Breast epithelium (tissue), 4 donors: ENCODE data around the gene MAP4. TPM values are rescaled to one million over a fixed set of nuclear protein-coding genes. Genes with fewer than 3 reads are reported as not detected.

ENCODE experiments used
- DNase-seq, 2 donors: peaks; one replicate each; pipeline ENCODE4 v3.0.0-alpha.2; 2019; ENCODE audit warnings: low spot score in 2 of 2
- H3K27ac ChIP-seq, 2 donors: fragments of 200-600 bp; sonication (generic) in 1 of 2; one replicate each; pipeline ENCODE4 v1.5.1; 2016 to 2019; ENCODE audit warnings: mild to moderate bottlenecking in 1 of 2
- H3K27me3 ChIP-seq, 2 donors: fragments of 200-600 bp; sonication (generic) in 1 of 2; one replicate each; pipeline versions ENCODE4 v1.5.1 to v1.6.0; 2017 to 2019; ENCODE audit warnings: control low read depth in 1 of 2, mild to moderate bottlenecking in 1 of 2
- H3K36me3 ChIP-seq: fragments of 200-600 bp; one replicate; pipeline ENCODE4 v1.5.1; 2019
- H3K4me1 ChIP-seq, 2 donors: fragments of 200-600 bp; sonication (generic); one replicate each; pipeline ENCODE4 v1.5.1; 2016 to 2019; ENCODE audit warnings: control low read depth in 1 of 2
- H3K4me3 ChIP-seq, 3 donors: fragments of 200-600 bp; sonication (generic); 1 replicate in 2 of 3; 2 replicates in 1 of 3; pipeline ENCODE4 v1.5.1; 2016 to 2019; ENCODE audit warnings: mild to moderate bottlenecking in 3 of 3, moderate library complexity in 2 of 3
- H3K9me3 ChIP-seq, 2 donors: fragments of 200-600 bp; sonication (generic) in 1 of 2; one replicate each; pipeline ENCODE4 v1.5.1; 2016 to 2019; ENCODE audit warnings: control low read depth in 1 of 2
- POLR2A ChIP-seq: fragments of 450-650 bp; IDR thresholded peaks from one replicate; pipeline ENCODE4 v1.6.1; 2016; ENCODE audit warnings: antibody characterized with exemption, mild to moderate bottlenecking, moderate library complexity
- POLR2AphosphoS5 ChIP-seq, 3 donors: sonication (generic); formaldehyde crosslinking; IDR thresholded peaks; one replicate each; pipeline ENCODE4 v1.6.1; 2017; ENCODE audit warnings: antibody characterized with exemption in 3 of 3
- intact Hi-C: fragments of 100-400 bp; cut with DNase I; formaldehyde crosslinking; loops from one replicate; pipeline ENCODE4 v1.15.1; 2023; ENCODE audit warnings: low total_unique reads
- total RNA-seq, 3 donors: library from RNA; depleted of rRNA; stranded (reverse); fragments of >200 nt; gene quantifications; one replicate each; pipeline ENCODE4 v1.1.0, GENCODE V29; 2016
- TF ChIP-seq, protein P1 (sequence below), 3 donors: fragments of 450-650 bp; IDR thresholded peaks; one replicate each; pipeline ENCODE4 v1.5.1; 2016 to 2017; ENCODE audit warnings: antibody characterized with exemption in 3 of 3, mild to moderate bottlenecking in 3 of 3, moderate library complexity in 3 of 3

The MAP4 gene
- total RNA-seq, 3 donors from 2014 or later, result 72.0 to 167 (median 99.0) TPM

DNA sequence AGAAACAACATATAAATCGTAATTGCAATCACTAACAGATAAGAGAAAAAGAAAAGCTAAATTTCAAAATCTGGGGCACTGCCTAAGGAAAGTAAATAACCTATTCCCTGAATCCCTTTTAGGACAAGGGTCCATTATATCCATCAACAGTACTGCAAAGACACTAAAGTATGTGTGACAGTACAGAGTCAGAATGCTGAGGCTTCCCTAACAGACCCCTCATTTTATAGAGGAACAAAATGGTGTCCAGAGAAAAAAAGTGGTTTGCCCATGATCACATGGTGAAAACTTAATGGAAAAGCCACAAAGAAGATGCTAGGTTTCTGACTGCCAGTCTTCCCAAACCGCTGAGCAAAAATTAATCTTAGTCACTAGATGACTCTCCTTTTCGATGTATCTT is 119.5 kb downstream of the MAP4 start:
- H3K4me1 ChIP-seq, result no peaks in the 10 kb centered on the region
- H3K27me3 ChIP-seq, result no peaks in the 10 kb centered on the region
- no peaks in the 10 kb centered on the region for H3K36me3 ChIP-seq
- H3K4me3 ChIP-seq, result no peak overlapping the region
- H3K27ac ChIP-seq, result no peak overlapping the region
- DNase-seq, result no peak
- no peaks in the 10 kb centered on the region for H3K9me3 ChIP-seq
- intact Hi-C loops, result no loop called here
- TF ChIP-seq, protein P1, sequence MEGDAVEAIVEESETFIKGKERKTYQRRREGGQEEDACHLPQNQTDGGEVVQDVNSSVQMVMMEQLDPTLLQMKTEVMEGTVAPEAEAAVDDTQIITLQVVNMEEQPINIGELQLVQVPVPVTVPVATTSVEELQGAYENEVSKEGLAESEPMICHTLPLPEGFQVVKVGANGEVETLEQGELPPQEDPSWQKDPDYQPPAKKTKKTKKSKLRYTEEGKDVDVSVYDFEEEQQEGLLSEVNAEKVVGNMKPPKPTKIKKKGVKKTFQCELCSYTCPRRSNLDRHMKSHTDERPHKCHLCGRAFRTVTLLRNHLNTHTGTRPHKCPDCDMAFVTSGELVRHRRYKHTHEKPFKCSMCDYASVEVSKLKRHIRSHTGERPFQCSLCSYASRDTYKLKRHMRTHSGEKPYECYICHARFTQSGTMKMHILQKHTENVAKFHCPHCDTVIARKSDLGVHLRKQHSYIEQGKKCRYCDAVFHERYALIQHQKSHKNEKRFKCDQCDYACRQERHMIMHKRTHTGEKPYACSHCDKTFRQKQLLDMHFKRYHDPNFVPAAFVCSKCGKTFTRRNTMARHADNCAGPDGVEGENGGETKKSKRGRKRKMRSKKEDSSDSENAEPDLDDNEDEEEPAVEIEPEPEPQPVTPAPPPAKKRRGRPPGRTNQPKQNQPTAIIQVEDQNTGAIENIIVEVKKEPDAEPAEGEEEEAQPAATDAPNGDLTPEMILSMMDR (IDR thresholded peaks at IDR 0.05), result no peak
- TF ChIP-seq POLR2AphosphoS5 (IDR thresholded peaks at IDR 0.05), result no peak
- TF ChIP-seq POLR2A, result no peak

DNA sequence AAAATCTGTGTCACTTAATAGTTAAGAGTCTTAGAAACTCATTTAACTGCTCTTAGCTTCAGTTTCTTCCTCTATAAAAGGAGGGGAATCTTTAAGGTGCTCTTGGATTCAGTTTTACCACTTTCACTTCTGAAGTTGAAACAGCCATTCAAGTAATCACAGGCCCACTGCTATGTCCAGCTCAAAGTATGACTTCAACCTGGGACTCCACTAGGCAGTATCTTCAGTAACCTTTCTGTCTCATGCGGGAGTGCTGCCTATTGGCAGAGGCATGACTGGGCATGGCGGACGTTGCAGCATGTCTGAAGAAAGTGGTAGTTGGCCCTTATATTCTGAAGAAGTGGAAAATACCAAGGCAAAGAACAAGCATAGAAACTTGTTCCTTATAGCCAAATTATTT is 121.0 kb downstream of the MAP4 start:
- H3K4me3 ChIP-seq, result no peak overlapping the region
- TF ChIP-seq POLR2AphosphoS5 (IDR thresholded peaks at IDR 0.05), result no peak
- TF ChIP-seq POLR2A, result no peak
- TF ChIP-seq, protein P1 (IDR thresholded peaks at IDR 0.05), result no peak
- H3K4me1 ChIP-seq, result no peaks in the 10 kb centered on the region
- no peak overlapping the region for H3K27ac ChIP-seq
- H3K36me3 ChIP-seq, result no peaks in the 10 kb centered on the region
- no peaks in the 10 kb centered on the region for H3K27me3 ChIP-seq
- no peaks in the 10 kb centered on the region for H3K9me3 ChIP-seq
- intact Hi-C loops, result no loop called here
- DNase-seq, result no peak

DNA sequence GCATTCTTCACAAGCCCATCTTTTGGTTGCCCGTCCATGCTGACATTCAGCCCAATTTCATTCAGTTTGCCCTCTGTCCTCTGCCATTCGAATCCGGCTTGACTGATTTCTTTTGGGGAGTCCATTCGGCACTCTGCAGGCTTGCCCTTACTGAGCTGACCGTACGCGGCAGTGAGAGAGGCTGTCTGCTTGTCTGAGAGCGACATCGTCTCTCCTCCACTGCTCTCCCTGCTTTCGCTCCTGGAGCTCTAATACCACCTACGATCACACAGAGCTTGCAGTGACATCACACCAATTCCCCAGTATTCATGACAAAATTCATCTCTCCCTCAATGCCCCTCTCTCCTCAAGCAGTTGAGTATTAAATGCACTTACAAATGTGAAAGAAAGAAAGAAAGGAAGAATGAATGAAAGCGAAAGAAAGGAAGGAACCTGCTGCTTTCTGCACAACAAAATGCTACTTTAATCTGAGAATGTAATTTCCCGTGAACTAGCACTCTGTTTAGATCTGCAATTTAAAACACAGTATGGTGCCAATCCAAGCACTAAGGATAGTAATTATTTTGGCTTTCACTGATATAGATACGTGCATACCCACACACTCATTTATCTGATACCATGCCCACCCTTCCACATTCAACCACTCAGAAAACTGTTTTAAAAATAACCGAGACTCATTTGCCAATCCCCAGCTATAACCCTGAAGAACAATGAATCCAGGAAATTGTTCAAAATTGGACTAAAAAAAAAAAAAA is 123.8 kb downstream of the MAP4 start:
- H3K27ac ChIP-seq, result no peak overlapping the region
- no peak overlapping the region for H3K4me3 ChIP-seq
- no peak for DNase-seq

DNA sequence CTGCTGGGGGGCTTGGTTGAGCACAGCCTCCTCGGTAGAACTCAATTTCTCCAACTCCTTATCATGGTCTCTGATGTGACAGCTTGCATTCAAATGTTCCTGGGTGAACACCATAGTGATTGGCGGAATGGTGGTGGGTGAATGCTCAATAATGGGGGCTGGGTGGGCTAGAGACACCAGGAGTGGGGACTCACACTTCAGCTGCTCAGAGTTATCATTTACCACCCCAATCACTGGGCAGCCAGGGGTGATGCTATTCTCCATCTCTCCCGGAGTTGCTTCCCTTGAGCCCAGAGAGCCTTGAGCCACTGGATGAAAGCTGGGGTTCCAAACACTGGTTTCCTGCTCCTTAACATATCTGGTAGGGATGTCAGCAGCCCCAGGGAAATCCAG is 124.6 kb downstream of the MAP4 start:
- no peak for DNase-seq
- Histone ChIP-seq H3K36me3 (no peaks in the 10 kb centered on the region), H3K4me1 (no peaks in the 10 kb centered on the region), H3K27me3 (no peaks in the 10 kb centered on the region), H3K4me3 (no peak overlapping the region), H3K9me3 (no peaks in the 10 kb centered on the region), H3K27ac (peak overlapping the region in 1 of 2 donors; percentile 38)
- intact Hi-C loops, result no loop called here
- TF ChIP-seq POLR2A, result no peak
- TF ChIP-seq POLR2AphosphoS5 (IDR thresholded peaks at IDR 0.05), result no peak
- TF ChIP-seq, protein P1 (IDR thresholded peaks at IDR 0.05), result no peak

More for the DNA sequence above, 123.8 kb downstream of the MAP4 start:
- H3K4me1 ChIP-seq, result no peaks in the 10 kb centered on the region
- intact Hi-C loops, result no loop called here
- H3K9me3 ChIP-seq, result no peaks in the 10 kb centered on the region
- no peaks in the 10 kb centered on the region for H3K27me3 ChIP-seq
- no peaks in the 10 kb centered on the region for H3K36me3 ChIP-seq
- TF ChIP-seq, protein P1 (IDR thresholded peaks at IDR 0.05), result no peak

DNA sequence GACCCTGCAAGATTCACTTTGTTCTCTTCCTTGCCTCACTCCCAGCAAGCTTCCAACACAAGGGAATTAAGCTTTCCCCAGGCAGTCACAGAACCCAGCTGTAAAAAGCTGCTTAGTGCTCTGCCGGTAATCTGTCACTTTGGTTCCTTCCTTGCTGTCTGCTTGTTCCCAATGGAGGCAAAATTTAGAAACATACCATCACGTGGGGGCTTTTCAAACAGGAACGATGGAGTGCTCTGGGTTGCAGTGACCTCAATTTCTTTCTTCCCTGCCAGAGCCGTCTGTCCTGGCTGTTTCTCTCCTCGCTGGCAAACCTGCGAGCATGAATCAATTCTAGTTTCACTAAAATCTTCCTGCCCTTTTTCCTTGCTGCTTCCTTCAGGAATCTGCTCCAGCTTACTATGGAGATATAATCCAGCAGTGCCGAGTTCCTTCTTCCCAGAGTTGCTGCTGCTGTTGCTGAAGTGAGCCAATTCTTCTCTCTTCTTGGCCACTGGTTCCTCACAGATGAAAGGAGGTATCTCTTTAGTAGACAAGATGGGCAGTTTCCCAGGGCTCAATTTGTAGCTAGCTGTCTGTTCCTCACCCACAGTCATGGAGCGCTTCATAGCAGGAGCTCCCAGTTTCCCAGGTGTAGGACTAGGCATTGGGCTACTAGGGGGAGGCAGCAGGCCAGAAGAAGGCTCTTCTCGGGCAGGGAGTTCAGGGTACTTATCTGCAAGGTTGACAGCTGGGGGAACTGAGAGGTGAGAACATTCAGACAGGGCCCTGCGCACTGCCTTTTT is 125.2 kb downstream of the MAP4 start:
- intact Hi-C loops, result no loop called here
- no peaks in the 10 kb centered on the region for H3K9me3 ChIP-seq
- peak overlapping the region; percentile 21 to 65 for H3K27ac ChIP-seq
- H3K27me3 ChIP-seq, result no peaks in the 10 kb centered on the region
- TF ChIP-seq POLR2A (no peak), POLR2AphosphoS5 (IDR thresholded peaks at IDR 0.05) (peak in 2 of 3 donors; percentile 7 to 35)
- TF ChIP-seq, protein P1 (IDR thresholded peaks at IDR 0.05), result no peak
- no peak overlapping the region for H3K4me3 ChIP-seq
- no peaks in the 10 kb centered on the region for H3K4me1 ChIP-seq
- DNase-seq, result no peak
- no peaks in the 10 kb centered on the region for H3K36me3 ChIP-seq
